GM12865 (cell line): Measurements from ENCODE around the gene TCP1.
"Not testable (repeated sequence)": the region's sequence is repeated elsewhere in the genome, so short reads cannot be mapped to it uniquely, and the experiment has no call there.

Experiments
- DNase-seq: peaks from one replicate; pipeline ENCODE4 v3.0.0; 2010; ENCODE audit warnings: low read depth
- H3K4me3 ChIP-seq: 2 replicates; pipeline ENCODE4 v1.5.1; 2011; ENCODE audit warnings: mild to moderate bottlenecking, low read depth, low read length, control low read depth
- CTCF ChIP-seq: IDR thresholded peaks from 2 replicates; pipeline ENCODE4 v1.5.1; 2011; ENCODE audit warnings: low read length, control low read depth, low read depth, inconsistent platforms; ENCODE audit not compliant: insufficient read depth; ENCODE audit errors: missing control alignments

The TCP1 gene

GRCh38 chr6:159736908-159737307, 52.5 kb downstream of the TCP1 start:
- H3K4me3 ChIP-seq = no peak overlapping the region
- DNase-seq = no peak
- no peak for TF ChIP-seq CTCF

GRCh38 chr6:159733395-159733794, 56.0 kb downstream of the TCP1 start:
- not testable (repeated sequence) for DNase-seq, H3K4me3 ChIP-seq

- DNase-seq, H3K4me3 ChIP-seq: not testable (repeated sequence)
Observed at GRCh38 chr6:159732550-159732949, 56.9 kb downstream of the TCP1 start.

- peak; percentile 38 for DNase-seq
- TF ChIP-seq CTCF = no peak
- H3K4me3 ChIP-seq = peak overlapping the region; percentile 97
Observed at GRCh38 chr6:159730332-159730676, 59.1 kb downstream of the TCP1 start.

GRCh38 chr6:159729598-159730331, 59.6 kb downstream of the TCP1 start:
- H3K4me3 ChIP-seq = peak overlapping the region; percentile 97
- no peak for TF ChIP-seq CTCF
- DNase-seq = peak; percentile 59

- TF ChIP-seq CTCF = no peak
- DNase-seq = no peak
Observed at GRCh38 chr6:159728531-159728964, 60.9 kb downstream of the TCP1 start.

More at GRCh38 chr6:159728531-159728964, 60.9 kb downstream of the TCP1 start:
- peak overlapping the region; percentile 97 for H3K4me3 ChIP-seq
